Esophagus squamous epithelium (tissue), 5 donors: Measurements from ENCODE around the gene ATF4. TPM values are rescaled to one million over a fixed set of nuclear protein-coding genes. Genes with fewer than 3 reads are reported as not detected.

Experiments
- DNase-seq: peaks from one replicate; lab custom pipeline; 2025; lab: John Stamatoyannopoulos, UW
- H3K27ac ChIP-seq, 4 donors: fragments of 200-600 bp; sonication (generic); one replicate each; pipeline ENCODE4 v1.5.1; 2016 to 2019; ENCODE audit warnings: mild to moderate bottlenecking in 1 of 4
- H3K27me3 ChIP-seq, 4 donors: fragments of 200-600 bp; sonication (generic); 1 replicate in 3 of 4; 2 replicates in 1 of 4; pipeline versions ENCODE4 v1.5.1 to v1.6.0; 2017 to 2021; ENCODE audit warnings: antibody characterized with exemption in 1 of 4
- H3K36me3 ChIP-seq, 3 donors: fragments of 200-600 bp; sonication (generic); one replicate each; pipeline ENCODE4 v1.5.1; 2016 to 2019
- H3K4me1 ChIP-seq, 3 donors: fragments of 200-600 bp; sonication (generic); one replicate each; pipeline ENCODE4 v1.5.1; 2017 to 2019
- H3K4me3 ChIP-seq, 4 donors: fragments of 200-600 bp; sonication (generic); 1 replicate in 3 of 4; 2 replicates in 1 of 4; pipeline ENCODE4 v1.5.1; 2016 to 2019; ENCODE audit warnings: mild to moderate bottlenecking in 2 of 4, moderate library complexity in 1 of 4
- H3K9me3 ChIP-seq, 3 donors: fragments of 200-600 bp; sonication (generic); one replicate each; pipeline ENCODE4 v1.5.1; 2016 to 2019
- POLR2A ChIP-seq, 4 donors: fragments of 450-650 bp; IDR thresholded peaks; one replicate each; pipeline ENCODE4 v1.6.1; 2017; ENCODE audit warnings: antibody characterized with exemption in 4 of 4, mild to moderate bottlenecking in 4 of 4, moderate library complexity in 3 of 4
- WGBS, 2 donors: methylation state at CpG; one replicate each; pipeline ENCODE4 v1.1.5; 2018; 5-methylcytosine and 5-hydroxymethylcytosine counted together
- intact Hi-C: fragments of 100-400 bp; cut with DNase I; formaldehyde crosslinking; loops from one replicate; pipeline ENCODE4 v1.15.0; 2022
- total RNA-seq, 4 donors: library from RNA; depleted of rRNA; stranded (reverse); fragments of >200 nt; gene quantifications; one replicate each; pipeline ENCODE4 v1.1.0, GENCODE V29; 2016
- TF ChIP-seq, protein P1 (sequence below), 6 experiments: fragments of 450-650 bp in 4 of 6; fragments of 200-600 bp in 2 of 6; sonication (generic) in 2 of 6; IDR thresholded peaks; one replicate each; pipeline ENCODE4 v1.5.1; 2016 to 2019; ENCODE audit warnings: antibody characterized with exemption in 6 of 6, mild to moderate bottlenecking in 4 of 6, moderate library complexity in 4 of 6
- donor health status: DM: yes; HTN: yes; CAD: no.

ATF4 gene
- total RNA-seq, 4 donors from 2014 or later: 170 to 288 (median 234) TPM

DNA sequence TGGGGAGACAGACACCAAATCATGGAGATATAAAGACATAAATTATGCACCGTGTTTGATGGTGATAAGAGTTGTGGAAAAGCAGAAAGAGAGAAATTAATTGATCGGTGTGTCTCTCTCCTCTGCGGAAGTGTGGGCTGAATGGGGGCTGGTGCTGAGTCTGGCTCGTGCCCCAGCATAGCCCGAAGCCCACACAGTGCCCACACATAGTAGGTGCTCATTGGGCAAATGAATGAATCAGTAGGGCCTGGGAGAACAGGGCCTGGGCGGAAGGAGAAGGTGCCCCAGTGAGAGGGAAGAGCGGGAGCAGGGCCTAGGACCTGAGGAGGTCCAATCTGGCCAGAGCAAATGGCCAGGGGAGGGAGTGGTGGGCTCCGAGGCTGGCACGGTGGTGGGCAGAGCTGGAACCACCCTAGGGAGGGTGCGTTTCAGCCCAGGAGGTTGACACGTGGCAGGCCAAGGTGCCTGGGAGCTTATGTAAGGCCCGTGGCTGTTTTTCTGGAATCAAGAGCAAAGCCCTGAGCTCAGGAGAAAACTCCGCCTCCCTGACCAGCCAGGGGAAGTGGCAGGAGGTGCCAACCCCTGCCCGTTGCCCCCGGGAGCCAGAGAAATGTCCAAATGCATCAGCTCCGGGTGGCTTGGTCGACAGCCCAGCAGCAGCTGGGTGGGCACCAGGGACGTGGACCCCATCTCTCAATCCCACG is 48.1 kb downstream of the ATF4 start:
- Histone ChIP-seq H3K27ac (no peak overlapping the region), H3K4me3 (no peak overlapping the region), H3K36me3 (no peaks in the 10 kb centered on the region), H3K27me3 (peaks cover 0 to 37% (median 0%) of the 10 kb centered on the region in 4 donors), H3K4me1 (peaks cover 0 to 9% (median 3%) of the 10 kb centered on the region in 3 donors), H3K9me3 (no peaks in the 10 kb centered on the region)
- 77 to 80% methylated on average over 11 of the region's 19 CpGs for WGBS, 2 donors
- no peak for TF ChIP-seq POLR2A (IDR thresholded peaks at IDR 0.05)
- TF ChIP-seq, protein P1, sequence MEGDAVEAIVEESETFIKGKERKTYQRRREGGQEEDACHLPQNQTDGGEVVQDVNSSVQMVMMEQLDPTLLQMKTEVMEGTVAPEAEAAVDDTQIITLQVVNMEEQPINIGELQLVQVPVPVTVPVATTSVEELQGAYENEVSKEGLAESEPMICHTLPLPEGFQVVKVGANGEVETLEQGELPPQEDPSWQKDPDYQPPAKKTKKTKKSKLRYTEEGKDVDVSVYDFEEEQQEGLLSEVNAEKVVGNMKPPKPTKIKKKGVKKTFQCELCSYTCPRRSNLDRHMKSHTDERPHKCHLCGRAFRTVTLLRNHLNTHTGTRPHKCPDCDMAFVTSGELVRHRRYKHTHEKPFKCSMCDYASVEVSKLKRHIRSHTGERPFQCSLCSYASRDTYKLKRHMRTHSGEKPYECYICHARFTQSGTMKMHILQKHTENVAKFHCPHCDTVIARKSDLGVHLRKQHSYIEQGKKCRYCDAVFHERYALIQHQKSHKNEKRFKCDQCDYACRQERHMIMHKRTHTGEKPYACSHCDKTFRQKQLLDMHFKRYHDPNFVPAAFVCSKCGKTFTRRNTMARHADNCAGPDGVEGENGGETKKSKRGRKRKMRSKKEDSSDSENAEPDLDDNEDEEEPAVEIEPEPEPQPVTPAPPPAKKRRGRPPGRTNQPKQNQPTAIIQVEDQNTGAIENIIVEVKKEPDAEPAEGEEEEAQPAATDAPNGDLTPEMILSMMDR (IDR thresholded peaks at IDR 0.05): no peak
- intact Hi-C loops: no loop called here
- DNase-seq: no peak

DNA sequence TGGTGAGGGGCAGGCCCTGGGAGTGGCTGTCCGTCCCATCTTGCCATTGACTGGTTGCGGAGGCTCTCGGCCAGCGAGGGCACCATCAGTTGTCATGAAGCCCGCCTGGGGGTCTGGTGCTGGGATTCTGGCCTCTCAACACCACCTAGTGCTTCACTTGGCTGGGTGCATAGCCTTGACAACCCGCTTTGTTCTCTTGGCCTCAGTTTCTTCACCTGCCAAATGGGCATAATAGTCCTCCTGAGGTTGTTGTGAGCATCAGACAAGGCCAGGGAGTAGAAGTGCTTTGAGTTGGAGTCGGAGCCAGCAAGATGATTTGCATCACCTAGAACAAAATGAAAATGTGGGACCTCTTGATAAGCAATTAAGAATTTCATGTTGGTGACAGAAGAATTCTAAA is 48.7 kb downstream of the ATF4 start:
- no peak for DNase-seq
- intact Hi-C loops: no loop called here
- Histone ChIP-seq H3K4me1 (peaks cover 0 to 9% (median 3%) of the 10 kb centered on the region in 3 donors), H3K27ac (no peak overlapping the region), H3K27me3 (peaks cover 0 to 35% (median 0%) of the 10 kb centered on the region in 4 donors), H3K4me3 (no peak overlapping the region), H3K9me3 (no peaks in the 10 kb centered on the region), H3K36me3 (no peaks in the 10 kb centered on the region)
- WGBS, 2 donors: 97 to 100% methylated on average over 2 to 3 of the region's 7 CpGs
- TF ChIP-seq, protein P1 (IDR thresholded peaks at IDR 0.05): no peak
- TF ChIP-seq POLR2A (IDR thresholded peaks at IDR 0.05): no peak

DNA sequence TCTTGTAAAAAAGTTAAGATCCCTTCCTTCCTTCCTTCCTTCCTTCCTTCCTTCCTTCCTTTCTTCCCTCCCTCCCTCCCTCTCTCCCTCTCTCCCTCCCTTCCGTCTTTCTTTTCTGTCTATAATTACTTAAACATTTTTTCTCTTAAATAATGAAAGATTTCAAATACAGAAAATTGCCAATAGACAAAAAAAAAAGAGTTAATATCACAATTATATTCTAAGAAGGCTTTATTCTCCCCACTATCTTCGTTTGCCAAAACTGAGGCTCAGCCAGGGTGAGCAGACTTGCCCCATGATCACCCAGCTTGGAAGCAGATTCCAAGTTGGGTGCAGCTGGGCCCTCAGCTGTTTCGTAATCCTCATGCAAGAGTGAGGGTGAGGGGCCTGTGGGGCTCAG is 49.9 kb downstream of the ATF4 start:
- no peak for TF ChIP-seq POLR2A (IDR thresholded peaks at IDR 0.05)
- TF ChIP-seq, protein P1 (IDR thresholded peaks at IDR 0.05): no peak
- Histone ChIP-seq H3K27me3 (peaks cover 0 to 24% (median 0%) of the 10 kb centered on the region in 4 donors), H3K27ac (no peak overlapping the region), H3K36me3 (no peaks in the 10 kb centered on the region), H3K4me3 (no peak overlapping the region), H3K4me1 (peaks cover 0 to 9% (median 3%) of the 10 kb centered on the region in 3 donors), H3K9me3 (no peaks in the 10 kb centered on the region)
- no peak for DNase-seq
- intact Hi-C loops: no loop called here
- 54 to 77% methylated on average over 2 to 3 of the region's 3 CpGs for WGBS, 2 donors

DNA sequence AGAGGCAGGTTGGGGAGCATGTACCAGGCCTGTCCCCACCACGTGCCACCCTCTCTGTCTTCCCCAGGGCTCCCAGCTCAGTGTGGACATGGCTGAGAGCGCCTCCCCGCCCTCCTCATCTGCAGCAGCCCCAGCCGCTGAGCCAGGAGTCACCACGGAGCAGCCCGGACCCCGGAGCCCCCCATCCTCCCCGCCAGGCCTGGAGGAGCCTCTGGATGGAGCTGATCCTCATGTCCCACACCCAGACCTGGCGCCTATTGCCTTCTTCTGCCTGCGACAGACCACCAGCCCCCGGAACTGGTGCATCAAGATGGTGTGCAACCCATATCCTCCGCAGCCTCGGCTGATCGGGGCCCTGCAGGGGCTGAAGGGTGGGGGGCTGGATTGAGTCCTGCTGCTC is 50.3 kb downstream of the ATF4 start, which contains the start of gene CACNA1I:
Gene CACNA1I (plus strand): TSS at position 89 of the 400 bp plus-strand sequence. CDS start 0 bp downstream, at position 89.
- H3K27me3 ChIP-seq: peaks cover 0 to 24% (median 0%) of the 10 kb centered on the region in 4 donors

DNA sequence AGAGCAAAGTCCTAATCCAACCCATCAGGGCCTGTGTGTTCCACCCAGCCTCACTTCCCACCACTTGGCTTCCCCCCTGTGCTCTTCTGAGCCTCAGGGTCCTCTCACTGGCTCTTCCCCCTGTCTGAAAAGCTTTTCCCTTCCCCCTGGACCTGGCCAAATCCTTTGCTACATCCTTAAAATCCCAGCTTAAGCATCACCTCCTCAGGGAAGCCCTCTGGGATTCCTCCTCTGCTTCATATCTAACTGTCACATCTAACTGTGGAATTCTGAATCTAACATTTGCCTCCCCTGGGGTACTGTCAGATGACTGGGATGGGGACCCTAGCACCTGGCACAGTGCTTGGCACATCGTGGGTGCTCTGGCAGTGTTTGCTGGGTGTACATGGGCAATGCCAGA is 51.2 kb downstream of the ATF4 start:
- no peaks in the 10 kb centered on the region for H3K9me3 ChIP-seq
- no peak overlapping the region for H3K4me3 ChIP-seq
- H3K36me3 ChIP-seq: no peaks in the 10 kb centered on the region
- no peak for TF ChIP-seq POLR2A (IDR thresholded peaks at IDR 0.05)
- TF ChIP-seq, protein P1 (IDR thresholded peaks at IDR 0.05): no peak
- DNase-seq: no peak
- H3K27ac ChIP-seq: no peak overlapping the region
- 29 to 67% methylated on average over 1 of the region's 1 CpG for WGBS, 2 donors
- H3K27me3 ChIP-seq: peaks cover 0 to 32% (median 0%) of the 10 kb centered on the region in 4 donors
- H3K4me1 ChIP-seq: peaks cover 0 to 9% (median 3%) of the 10 kb centered on the region in 3 donors
- intact Hi-C loops: no loop called here

More for the DNA sequence above, 50.3 kb downstream of the ATF4 start, which contains the start of gene CACNA1I:
- TF ChIP-seq, protein P1 (IDR thresholded peaks at IDR 0.05): no peak
- TF ChIP-seq POLR2A (IDR thresholded peaks at IDR 0.05): no peak
- no peak for DNase-seq
- Histone ChIP-seq H3K9me3 (no peaks in the 10 kb centered on the region), H3K4me3 (no peak within 1 kb of the TSS), H3K36me3 (no peaks in the 10 kb centered on the region), H3K27ac (no peak within 1 kb of the TSS), H3K4me1 (peaks cover 0 to 9% (median 3%) of the 10 kb centered on the region in 3 donors)
- intact Hi-C loops: no loop called here
- 95% methylated on average over 4 of the region's 14 CpGs; no CpG with 5 or more reads in 1 of the 2 donors for WGBS, 2 donors
